Vagina (tissue), 2 donors: ENCODE results near the gene REG1B.

Experiments used
- POLR2A ChIP-seq, 2 donors: fragments of 450-650 bp; IDR thresholded peaks; one replicate each; pipeline ENCODE4 v1.6.1; 2017; ENCODE audit warnings: antibody characterized with exemption in 2 of 2, mild to moderate bottlenecking in 2 of 2, moderate library complexity in 2 of 2
- POLR2AphosphoS5 ChIP-seq, 2 donors: sonication (generic); formaldehyde crosslinking; IDR thresholded peaks; one replicate each; pipeline ENCODE4 v1.9.0; 2017; ENCODE audit warnings: antibody characterized with exemption in 2 of 2, mild to moderate bottlenecking in 2 of 2, low read depth in 1 of 2; ENCODE audit not compliant: insufficient read depth in 1 of 2
- TF ChIP-seq, protein P1 (sequence below), 3 experiments: fragments of 450-650 bp in 2 of 3; fragments of 200-600 bp in 1 of 3; sonication (generic) in 1 of 3; IDR thresholded peaks; one replicate each; pipeline ENCODE4 v1.5.1; 2017 to 2019; ENCODE audit warnings: antibody characterized with exemption in 3 of 3, mild to moderate bottlenecking in 2 of 3, moderate library complexity in 2 of 3

- TF ChIP-seq, protein P1, sequence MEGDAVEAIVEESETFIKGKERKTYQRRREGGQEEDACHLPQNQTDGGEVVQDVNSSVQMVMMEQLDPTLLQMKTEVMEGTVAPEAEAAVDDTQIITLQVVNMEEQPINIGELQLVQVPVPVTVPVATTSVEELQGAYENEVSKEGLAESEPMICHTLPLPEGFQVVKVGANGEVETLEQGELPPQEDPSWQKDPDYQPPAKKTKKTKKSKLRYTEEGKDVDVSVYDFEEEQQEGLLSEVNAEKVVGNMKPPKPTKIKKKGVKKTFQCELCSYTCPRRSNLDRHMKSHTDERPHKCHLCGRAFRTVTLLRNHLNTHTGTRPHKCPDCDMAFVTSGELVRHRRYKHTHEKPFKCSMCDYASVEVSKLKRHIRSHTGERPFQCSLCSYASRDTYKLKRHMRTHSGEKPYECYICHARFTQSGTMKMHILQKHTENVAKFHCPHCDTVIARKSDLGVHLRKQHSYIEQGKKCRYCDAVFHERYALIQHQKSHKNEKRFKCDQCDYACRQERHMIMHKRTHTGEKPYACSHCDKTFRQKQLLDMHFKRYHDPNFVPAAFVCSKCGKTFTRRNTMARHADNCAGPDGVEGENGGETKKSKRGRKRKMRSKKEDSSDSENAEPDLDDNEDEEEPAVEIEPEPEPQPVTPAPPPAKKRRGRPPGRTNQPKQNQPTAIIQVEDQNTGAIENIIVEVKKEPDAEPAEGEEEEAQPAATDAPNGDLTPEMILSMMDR (IDR thresholded peaks at IDR 0.05) = no peak
- no peak for TF ChIP-seq POLR2A (IDR thresholded peaks at IDR 0.05)
- TF ChIP-seq POLR2AphosphoS5 (IDR thresholded peaks at IDR 0.05; ENCODE audit: insufficient read depth in 1 of 2, low read depth in 1 of 2) = no peak
Measured at GRCh38 chr2:79125721-79125985, 37.9 kb upstream of the REG1B start.
